Measurements from ENCODE around the gene ARPP21.

ARPP21 gene

GRCh38 chr3:35674451-35675109 is 35.3 kb downstream of the ARPP21 start:
- Histone ChIP-seq H3K9ac (ENCODE audit: low read depth in 1 of 2, low read length in 2 of 2) (no peak overlapping the region), H3K27ac (ENCODE audit: low read depth in 2 of 2, low read length in 2 of 2) (no peak overlapping the region), H3K9me3 (ENCODE audit: control insufficient read depth in 2 of 2, low read length in 2 of 2) (no peaks in the 10 kb centered on the region)

GRCh38 chr3:35675206-35675605 is 35.9 kb downstream of the ARPP21 start:
- no peak overlapping the region for H3K9ac ChIP-seq (ENCODE audit: low read depth in 1 of 2, low read length in 2 of 2)
- no peaks in the 10 kb centered on the region for H3K36me3 ChIP-seq (ENCODE audit: control insufficient read depth in 2 of 2, insufficient read depth in 2 of 2, low read length in 2 of 2)
- H3K27ac ChIP-seq (ENCODE audit: low read depth in 2 of 2, low read length in 2 of 2) = no peak overlapping the region

More at GRCh38 chr3:35674451-35675109, 35.3 kb downstream of the ARPP21 start:
- no peaks in the 10 kb centered on the region for H3K27me3 ChIP-seq (ENCODE audit: control insufficient read depth in 2 of 2, insufficient read depth in 2 of 2, low read length in 2 of 2)
- H3K36me3 ChIP-seq (ENCODE audit: control insufficient read depth in 2 of 2, insufficient read depth in 2 of 2, low read length in 2 of 2) = no peaks in the 10 kb centered on the region
- no peak overlapping the region for H3K4me3 ChIP-seq (ENCODE audit: low read length in 2 of 2)
- H3K4me1 ChIP-seq (ENCODE audit: control insufficient read depth in 2 of 2, insufficient read depth in 2 of 2, low read length in 2 of 2) = no peaks in the 10 kb centered on the region

GRCh38 chr3:35675621-35676020 is 36.3 kb downstream of the ARPP21 start:
- Histone ChIP-seq H3K9ac (ENCODE audit: low read depth in 1 of 2, low read length in 2 of 2) (no peak overlapping the region), H3K27me3 (ENCODE audit: control insufficient read depth in 2 of 2, insufficient read depth in 2 of 2, low read length in 2 of 2) (no peaks in the 10 kb centered on the region), H3K36me3 (ENCODE audit: control insufficient read depth in 2 of 2, insufficient read depth in 2 of 2, low read length in 2 of 2) (no peaks in the 10 kb centered on the region), H3K27ac (ENCODE audit: low read depth in 2 of 2, low read length in 2 of 2) (no peak overlapping the region), H3K4me1 (ENCODE audit: control insufficient read depth in 2 of 2, insufficient read depth in 2 of 2, low read length in 2 of 2) (no peaks in the 10 kb centered on the region), H3K9me3 (ENCODE audit: control insufficient read depth in 2 of 2, low read length in 2 of 2) (no peaks in the 10 kb centered on the region), H3K4me3 (ENCODE audit: low read length in 2 of 2) (no peak overlapping the region)

More at GRCh38 chr3:35675206-35675605, 35.9 kb downstream of the ARPP21 start:
- H3K4me3 ChIP-seq (ENCODE audit: low read length in 2 of 2) = no peak overlapping the region
- no peaks in the 10 kb centered on the region for H3K9me3 ChIP-seq (ENCODE audit: control insufficient read depth in 2 of 2, low read length in 2 of 2)
- no peaks in the 10 kb centered on the region for H3K27me3 ChIP-seq (ENCODE audit: control insufficient read depth in 2 of 2, insufficient read depth in 2 of 2, low read length in 2 of 2)
- H3K4me1 ChIP-seq (ENCODE audit: control insufficient read depth in 2 of 2, insufficient read depth in 2 of 2, low read length in 2 of 2) = no peaks in the 10 kb centered on the region

- Histone ChIP-seq H3K27me3 (ENCODE audit: control insufficient read depth in 2 of 2, insufficient read depth in 2 of 2, low read length in 2 of 2) (no peaks in the 10 kb centered on the region), H3K9me3 (ENCODE audit: control insufficient read depth in 2 of 2, low read length in 2 of 2) (no peaks in the 10 kb centered on the region), H3K9ac (ENCODE audit: low read depth in 1 of 2, low read length in 2 of 2) (no peak overlapping the region), H3K4me3 (ENCODE audit: low read length in 2 of 2) (no peak overlapping the region), H3K36me3 (ENCODE audit: control insufficient read depth in 2 of 2, insufficient read depth in 2 of 2, low read length in 2 of 2) (no peaks in the 10 kb centered on the region), H3K4me1 (ENCODE audit: control insufficient read depth in 2 of 2, insufficient read depth in 2 of 2, low read length in 2 of 2) (no peaks in the 10 kb centered on the region), H3K27ac (ENCODE audit: low read depth in 2 of 2, low read length in 2 of 2) (no peak overlapping the region)
These were observed 38.5 kb downstream of the ARPP21 start for GRCh38 chr3:35677797-35678196.

GRCh38 chr3:35678643-35679161 is 39.4 kb downstream of the ARPP21 start:
- H3K27ac ChIP-seq (ENCODE audit: low read depth in 2 of 2, low read length in 2 of 2) = no peak overlapping the region
- no peaks in the 10 kb centered on the region for H3K36me3 ChIP-seq (ENCODE audit: control insufficient read depth in 2 of 2, insufficient read depth in 2 of 2, low read length in 2 of 2)
- no peak overlapping the region for H3K4me3 ChIP-seq (ENCODE audit: low read length in 2 of 2)
- H3K27me3 ChIP-seq (ENCODE audit: control insufficient read depth in 2 of 2, insufficient read depth in 2 of 2, low read length in 2 of 2) = no peaks in the 10 kb centered on the region
- no peaks in the 10 kb centered on the region for H3K4me1 ChIP-seq (ENCODE audit: control insufficient read depth in 2 of 2, insufficient read depth in 2 of 2, low read length in 2 of 2)
- no peak overlapping the region for H3K9ac ChIP-seq (ENCODE audit: low read depth in 1 of 2, low read length in 2 of 2)
- no peaks in the 10 kb centered on the region for H3K9me3 ChIP-seq (ENCODE audit: control insufficient read depth in 2 of 2, low read length in 2 of 2)

- Histone ChIP-seq H3K27ac (ENCODE audit: low read depth in 2 of 2, low read length in 2 of 2) (no peak overlapping the region), H3K4me3 (ENCODE audit: low read length in 2 of 2) (no peak overlapping the region), H3K27me3 (ENCODE audit: control insufficient read depth in 2 of 2, insufficient read depth in 2 of 2, low read length in 2 of 2) (no peaks in the 10 kb centered on the region), H3K9ac (ENCODE audit: low read depth in 1 of 2, low read length in 2 of 2) (no peak overlapping the region), H3K4me1 (ENCODE audit: control insufficient read depth in 2 of 2, insufficient read depth in 2 of 2, low read length in 2 of 2) (no peaks in the 10 kb centered on the region), H3K36me3 (ENCODE audit: control insufficient read depth in 2 of 2, insufficient read depth in 2 of 2, low read length in 2 of 2) (no peaks in the 10 kb centered on the region), H3K9me3 (ENCODE audit: control insufficient read depth in 2 of 2, low read length in 2 of 2) (no peaks in the 10 kb centered on the region)
These were observed 40.2 kb downstream of the ARPP21 start for GRCh38 chr3:35679409-35680080.

DNA sequence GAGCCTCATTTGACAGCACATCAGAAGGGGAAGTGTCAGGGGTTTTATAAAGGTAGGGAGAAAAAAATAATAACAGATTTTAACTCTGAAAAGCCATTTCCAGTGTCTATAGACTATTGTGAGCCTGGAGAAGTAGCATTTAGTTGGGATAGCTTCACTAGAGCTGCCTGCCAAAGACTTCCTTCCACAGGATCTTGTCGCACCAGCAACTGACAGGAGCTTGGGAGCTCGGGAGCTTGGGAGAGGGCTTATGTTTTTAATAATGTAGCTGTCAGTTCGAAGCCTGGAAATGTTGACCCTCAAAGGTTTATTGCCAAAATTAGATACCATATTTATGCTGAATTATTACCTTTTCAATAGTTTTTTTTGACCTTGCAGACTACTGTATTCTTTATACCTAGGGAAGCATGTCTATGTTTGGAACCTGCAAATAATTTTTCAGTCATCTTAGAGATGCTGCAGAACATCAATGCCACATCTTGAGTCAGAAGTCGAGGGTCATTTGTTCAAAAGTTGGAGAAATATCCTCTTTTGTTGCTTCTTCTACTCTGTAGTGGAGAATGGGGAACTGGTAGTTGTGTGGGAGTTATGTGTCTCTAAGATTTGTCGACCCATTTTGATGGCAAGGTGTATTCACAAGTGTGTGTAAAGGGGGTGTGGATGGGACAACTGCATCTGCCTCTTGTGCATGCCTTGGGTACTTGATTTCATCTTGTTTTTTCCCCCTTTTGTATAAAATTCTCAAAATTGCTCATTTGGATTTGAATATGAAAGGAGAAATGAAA is 41.7 kb downstream of the ARPP21 start:
- H3K4me3 ChIP-seq (ENCODE audit: low read length in 2 of 2) = no peak overlapping the region
- H3K27ac ChIP-seq (ENCODE audit: low read depth in 2 of 2, low read length in 2 of 2) = no peak overlapping the region
- no peaks in the 10 kb centered on the region for H3K27me3 ChIP-seq (ENCODE audit: control insufficient read depth in 2 of 2, insufficient read depth in 2 of 2, low read length in 2 of 2)
- H3K9me3 ChIP-seq (ENCODE audit: control insufficient read depth in 2 of 2, low read length in 2 of 2) = no peaks in the 10 kb centered on the region
- H3K36me3 ChIP-seq (ENCODE audit: control insufficient read depth in 2 of 2, insufficient read depth in 2 of 2, low read length in 2 of 2) = no peaks in the 10 kb centered on the region
- H3K9ac ChIP-seq (ENCODE audit: low read depth in 1 of 2, low read length in 2 of 2) = no peak overlapping the region
- H3K4me1 ChIP-seq (ENCODE audit: control insufficient read depth in 2 of 2, insufficient read depth in 2 of 2, low read length in 2 of 2) = no peaks in the 10 kb centered on the region

DNA sequence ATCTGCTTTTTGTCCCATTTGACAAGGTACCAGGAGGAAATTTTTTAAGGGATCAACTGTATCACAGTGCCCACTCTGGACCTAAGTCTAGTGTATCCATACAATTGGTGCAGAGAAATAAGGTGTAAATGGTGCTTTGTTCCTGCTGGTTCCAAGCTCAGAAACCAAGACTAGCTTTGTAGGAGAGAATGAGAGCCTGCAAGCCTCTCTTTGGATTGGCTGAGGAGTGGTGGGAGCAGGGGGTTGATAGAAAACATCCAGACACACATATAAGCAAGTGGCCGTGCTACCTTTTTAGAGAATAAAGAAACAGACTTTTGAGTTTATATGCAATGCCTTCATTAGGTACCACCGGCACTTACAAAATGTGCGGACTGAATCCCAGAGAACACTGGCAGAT is 45.8 kb downstream of the ARPP21 start:
- no peaks in the 10 kb centered on the region for H3K27me3 ChIP-seq (ENCODE audit: control insufficient read depth in 2 of 2, insufficient read depth in 2 of 2, low read length in 2 of 2)
- H3K27ac ChIP-seq (ENCODE audit: low read depth in 2 of 2, low read length in 2 of 2) = no peak overlapping the region
- no peaks in the 10 kb centered on the region for H3K4me1 ChIP-seq (ENCODE audit: control insufficient read depth in 2 of 2, insufficient read depth in 2 of 2, low read length in 2 of 2)
- H3K36me3 ChIP-seq (ENCODE audit: control insufficient read depth in 2 of 2, insufficient read depth in 2 of 2, low read length in 2 of 2) = no peaks in the 10 kb centered on the region
- H3K9me3 ChIP-seq (ENCODE audit: control insufficient read depth in 2 of 2, low read length in 2 of 2) = no peaks in the 10 kb centered on the region
- H3K9ac ChIP-seq (ENCODE audit: low read depth in 1 of 2, low read length in 2 of 2) = no peak overlapping the region
- no peak overlapping the region for H3K4me3 ChIP-seq (ENCODE audit: low read length in 2 of 2)

- no peak overlapping the region for H3K9ac ChIP-seq (ENCODE audit: low read depth in 1 of 2, low read length in 2 of 2)
- no peak overlapping the region for H3K4me3 ChIP-seq (ENCODE audit: low read length in 2 of 2)
- no peak overlapping the region for H3K27ac ChIP-seq (ENCODE audit: low read depth in 2 of 2, low read length in 2 of 2)
- no peaks in the 10 kb centered on the region for H3K36me3 ChIP-seq (ENCODE audit: control insufficient read depth in 2 of 2, insufficient read depth in 2 of 2, low read length in 2 of 2)
- no peaks in the 10 kb centered on the region for H3K27me3 ChIP-seq (ENCODE audit: control insufficient read depth in 2 of 2, insufficient read depth in 2 of 2, low read length in 2 of 2)
- no peaks in the 10 kb centered on the region for H3K9me3 ChIP-seq (ENCODE audit: control insufficient read depth in 2 of 2, low read length in 2 of 2)
- no peaks in the 10 kb centered on the region for H3K4me1 ChIP-seq (ENCODE audit: control insufficient read depth in 2 of 2, insufficient read depth in 2 of 2, low read length in 2 of 2)
These were observed 49.5 kb downstream of the ARPP21 start for GRCh38 chr3:35688826-35689225.

- H3K4me1 ChIP-seq (ENCODE audit: control insufficient read depth in 2 of 2, insufficient read depth in 2 of 2, low read length in 2 of 2) = no peaks in the 10 kb centered on the region
- H3K36me3 ChIP-seq (ENCODE audit: control insufficient read depth in 2 of 2, insufficient read depth in 2 of 2, low read length in 2 of 2) = no peaks in the 10 kb centered on the region
- H3K4me3 ChIP-seq (ENCODE audit: low read length in 2 of 2) = no peak overlapping the region
- H3K9ac ChIP-seq (ENCODE audit: low read depth in 1 of 2, low read length in 2 of 2) = no peak overlapping the region
- H3K9me3 ChIP-seq (ENCODE audit: control insufficient read depth in 2 of 2, low read length in 2 of 2) = no peaks in the 10 kb centered on the region
- H3K27me3 ChIP-seq (ENCODE audit: control insufficient read depth in 2 of 2, insufficient read depth in 2 of 2, low read length in 2 of 2) = no peaks in the 10 kb centered on the region
- no peak overlapping the region for H3K27ac ChIP-seq (ENCODE audit: low read depth in 2 of 2, low read length in 2 of 2)
These were observed 50.9 kb downstream of the ARPP21 start for GRCh38 chr3:35690271-35690670.
